ENCODE measurements around the gene RABEP2. TPM values are rescaled to one million over a fixed set of nuclear protein-coding genes. Genes with fewer than 3 reads are reported as not detected.

The RABEP2 gene
- total and polyA plus RNA-seq, 9 of the 15 experiments (the other 6 are each of a cell fraction or from before 2014, with no cell fraction given): 0.15 to 13.4 (median 3.5) TPM

- POLR2A ChIA-PET: interaction anchor here (0.7 to 4.0 kb wide), 3 partner anchors 10 to 84 kb away, joined by 4 to 16 read pairs (median 14); partner anchors contain the start of gene TUFM
- no peaks in the 10 kb centered on the region for H3K9me1 ChIP-seq (ENCODE audit: control insufficient read depth, insufficient read depth, low read length)
Measured at GRCh38 chr16:28859326-28859725, 65.7 kb downstream of the RABEP2 start.

More at GRCh38 chr16:28859326-28859725, 65.7 kb downstream of the RABEP2 start:
- in situ Hi-C loops (cut with MboI) (no loop called here), intact Hi-C loops (cut with micrococcal nuclease) (no loop called here)
- Histone ChIP-seq H3K27me3 (ENCODE audit: control insufficient read depth in 2 of 2, insufficient read depth in 2 of 2, low read length in 2 of 2) (no peaks in the 10 kb centered on the region), H3K4me3 (no peak overlapping the region), H2AFZ (ENCODE audit: low read depth, low read length) (no peak overlapping the region), H4K20me1 (replicated peaks; ENCODE audit: control insufficient read depth, insufficient read depth, low read length) (peaks cover 3% of the 10 kb centered on the region; the same call in 1 of the 2 replicates), H3K79me2 (ENCODE audit: control insufficient read depth, insufficient read depth, low read length) (peaks cover 27% of the 10 kb centered on the region), H3K36me3 (ENCODE audit: control insufficient read depth, insufficient read depth, low read length) (no peaks in the 10 kb centered on the region), H3K4me1 (replicated peaks in 1 of 2; ENCODE audit: control insufficient read depth in 2 of 2, insufficient read depth in 2 of 2, low read length in 2 of 2) (peaks cover 6 to 12% of the 10 kb centered on the region in 2 experiments), H3K27ac (ENCODE audit: extremely low read depth, low read depth, low read length) (no peak overlapping the region), H3K9ac (ENCODE audit: insufficient read depth in 1 of 2, low read depth in 2 of 2, low read length in 2 of 2) (no peak overlapping the region), H3K9me3 (replicated peaks; ENCODE audit: control insufficient read depth, insufficient read depth, low read depth, low read length) (no peaks in the 10 kb centered on the region), H3K4me2 (ENCODE audit: insufficient read depth, low read length) (no peak overlapping the region)
- BruUV-seq (replicated peaks): no TSS peak
- DNase-seq (ENCODE audit: extremely low read depth in 1 of 4, low spot score in 3 of 4) (no peak), ATAC-seq (no peak), FAIRE-seq (no peak)
- WGBS (ENCODE audit: insufficient coverage, low coverage, missing lambda C conversion rate): 90% methylated on average over 4 of the region's 4 CpGs
- TF ChIP-seq ZBTB11 (CRISPR knock-in tag; IDR thresholded peaks at IDR 0.05) (no peak), ZNF212 (CRISPR knock-in tag; IDR thresholded peaks at IDR 0.05) (no peak), CHCHD3 (CRISPR knock-in tag; IDR thresholded peaks at IDR 0.05) (no peak), MNT (conservative IDR thresholded peaks at IDR 0.05) (no peak), PML (IDR thresholded peaks at IDR 0.05; ENCODE audit: low read length) (no peak), GTF2F1 (IDR thresholded peaks at IDR 0.05; ENCODE audit: low read depth, low read length) (no peak), KDM4B (IDR thresholded peaks at IDR 0.05; ENCODE audit: borderline replicate concordance in 2 of 2, low read depth in 1 of 2) (no peak), RAD51 (IDR thresholded peaks at IDR 0.05; ENCODE audit: borderline replicate concordance, low read depth) (no peak), TGIF2 (CRISPR knock-in tag; IDR thresholded peaks at IDR 0.05) (no peak), VEZF1 (CRISPR knock-in tag; IDR thresholded peaks at IDR 0.05) (no peak), TCF15 (CRISPR knock-in tag; IDR thresholded peaks at IDR 0.05) (no peak), L3MBTL2 (IDR thresholded peaks at IDR 0.05) (no peak), SLC30A9 (CRISPR knock-in tag; IDR thresholded peaks at IDR 0.05) (no peak), ETS1 (conservative IDR thresholded peaks at IDR 0.05; ENCODE audit: control insufficient read depth, low read depth, low read length) (no peak), CBFA2T3 (IDR thresholded peaks at IDR 0.05) (no peak)
- CTCF ChIA-PET (ENCODE audit: low intra/inter-chr PET ratio): no interaction called here
